GM12892 (cell line): ENCODE measurements around the gene MDH1.

ENCODE experiments used
- POLR2A ChIP-seq: IDR thresholded peaks from 2 replicates; pipeline ENCODE4 v1.6.1; 2011; ENCODE audit warnings: low read depth, low read length, control low read depth
- POLR2AphosphoS5 ChIP-seq: IDR thresholded peaks from 2 replicates; pipeline ENCODE4 v1.6.1; 2011; ENCODE audit warnings: low read depth, low read length, control low read depth
- TAF1 ChIP-seq: IDR thresholded peaks from 2 replicates; pipeline ENCODE4 v1.6.1; 2011; ENCODE audit warnings: low read depth, mild to moderate bottlenecking, control low read depth, low read length, borderline replicate concordance

GRCh38 chr2:63589148-63589958 is 590 bp downstream of the MDH1 start:
- no peak for TF ChIP-seq POLR2A
- TF ChIP-seq TAF1: no peak
- no peak for TF ChIP-seq POLR2AphosphoS5
